ENCODE measurements around the gene PPP1R15B.

The PPP1R15B gene

DNA sequence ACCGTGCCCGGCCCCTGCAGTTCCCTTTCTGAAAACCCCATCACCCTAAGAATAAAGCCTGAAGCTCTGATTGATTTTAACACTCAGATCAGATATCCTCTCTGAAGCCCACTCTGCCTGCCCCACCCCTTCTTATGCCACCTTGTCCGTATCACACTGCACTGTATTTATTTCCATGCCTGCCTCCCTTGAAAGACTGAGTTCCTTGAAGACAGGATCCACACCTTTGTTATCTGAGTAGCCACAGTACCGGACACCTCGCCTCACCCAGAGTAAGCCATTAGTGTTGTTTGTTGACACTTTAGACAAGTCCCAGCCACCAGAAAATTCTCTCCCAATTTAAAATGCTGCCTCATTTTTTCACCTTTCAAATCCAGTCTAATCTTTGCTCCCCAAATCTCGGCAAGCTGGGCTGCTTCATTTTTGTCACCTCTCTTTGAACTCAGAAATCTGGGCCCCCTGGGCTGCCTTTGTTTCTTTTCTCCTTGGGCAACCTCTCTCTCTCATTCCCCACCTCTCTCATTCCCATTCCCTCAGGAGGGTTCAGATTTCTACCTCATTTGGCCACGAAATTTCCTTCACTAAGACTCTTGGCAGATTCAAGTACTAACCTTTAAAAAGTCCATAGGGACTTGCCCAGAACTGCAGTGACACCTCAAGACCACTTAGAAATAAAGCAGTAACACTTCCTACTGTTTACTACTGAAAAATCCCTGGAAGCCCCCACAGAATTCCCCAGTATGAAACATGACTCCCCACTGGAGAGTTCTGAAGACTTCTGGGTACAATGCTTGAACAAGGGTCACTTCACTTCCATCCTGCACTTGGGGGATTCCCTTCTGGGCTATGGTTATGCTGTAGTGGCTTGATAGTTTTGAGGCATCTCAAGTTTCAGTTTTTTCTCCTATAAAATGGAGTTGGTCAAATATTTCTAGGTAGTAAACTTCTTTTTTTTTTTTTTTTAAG, 8.7 kb upstream of the PPP1R15B start:
- no peak for DNase-seq

DNA sequence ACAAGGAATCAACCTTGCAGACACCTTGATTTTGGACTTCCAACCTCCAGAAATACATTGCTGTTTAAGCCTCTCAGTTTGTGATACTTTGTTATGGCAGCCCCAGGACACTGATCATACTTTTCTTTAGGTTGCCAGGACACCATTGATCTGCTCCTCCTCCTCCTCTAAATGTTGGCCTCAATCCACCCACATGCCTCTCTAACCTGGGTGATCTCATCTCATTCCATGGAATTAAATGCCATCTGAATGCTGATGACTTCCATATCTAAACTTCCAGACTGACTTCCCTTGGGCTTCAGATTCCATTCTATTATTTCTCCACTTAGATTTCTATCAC, 7.4 kb upstream of the PPP1R15B start:
- DNase-seq: no peak

DNA sequence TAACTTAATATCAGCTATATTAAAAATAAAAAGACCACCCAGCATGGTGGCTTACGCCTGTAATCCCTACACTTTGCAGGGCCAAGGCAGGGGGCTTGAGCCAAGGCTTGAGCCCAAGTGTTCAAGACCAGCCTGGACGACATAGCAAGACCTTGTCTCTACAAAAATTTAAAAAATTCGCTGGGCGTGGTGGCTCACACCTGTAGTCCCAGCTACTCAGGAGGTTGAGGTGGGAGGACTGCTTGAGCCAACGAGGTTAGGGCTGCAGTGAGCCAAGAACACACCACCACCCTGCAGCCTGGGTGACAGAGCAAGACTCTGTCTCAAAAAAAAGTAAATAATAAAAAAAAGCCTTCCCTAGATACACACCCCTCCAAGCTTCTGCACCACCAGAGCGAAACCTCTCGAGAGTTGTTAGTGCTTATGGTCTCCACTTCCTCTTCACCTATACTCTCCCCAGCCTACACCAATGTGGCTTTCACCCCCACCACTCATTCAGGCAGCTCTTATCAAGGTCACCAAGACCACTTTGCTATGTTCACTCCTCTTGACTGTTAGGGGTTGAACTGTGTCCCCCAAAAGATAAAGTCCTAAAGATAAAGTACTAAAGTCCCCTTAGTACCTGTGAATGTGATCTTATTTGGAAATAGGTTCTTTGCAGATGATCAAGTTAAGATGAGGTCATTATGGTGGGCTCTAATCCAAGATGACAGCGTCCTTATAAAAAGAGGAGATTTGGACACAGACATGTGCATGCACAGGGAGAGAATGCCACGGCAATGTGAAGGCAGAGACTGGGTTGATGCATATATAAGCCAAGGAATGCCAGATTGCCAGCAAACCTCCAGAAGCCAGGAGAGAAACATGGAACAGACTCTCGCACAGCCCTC, 6.8 kb upstream of the PPP1R15B start:
- DNase-seq: no peak

DNA sequence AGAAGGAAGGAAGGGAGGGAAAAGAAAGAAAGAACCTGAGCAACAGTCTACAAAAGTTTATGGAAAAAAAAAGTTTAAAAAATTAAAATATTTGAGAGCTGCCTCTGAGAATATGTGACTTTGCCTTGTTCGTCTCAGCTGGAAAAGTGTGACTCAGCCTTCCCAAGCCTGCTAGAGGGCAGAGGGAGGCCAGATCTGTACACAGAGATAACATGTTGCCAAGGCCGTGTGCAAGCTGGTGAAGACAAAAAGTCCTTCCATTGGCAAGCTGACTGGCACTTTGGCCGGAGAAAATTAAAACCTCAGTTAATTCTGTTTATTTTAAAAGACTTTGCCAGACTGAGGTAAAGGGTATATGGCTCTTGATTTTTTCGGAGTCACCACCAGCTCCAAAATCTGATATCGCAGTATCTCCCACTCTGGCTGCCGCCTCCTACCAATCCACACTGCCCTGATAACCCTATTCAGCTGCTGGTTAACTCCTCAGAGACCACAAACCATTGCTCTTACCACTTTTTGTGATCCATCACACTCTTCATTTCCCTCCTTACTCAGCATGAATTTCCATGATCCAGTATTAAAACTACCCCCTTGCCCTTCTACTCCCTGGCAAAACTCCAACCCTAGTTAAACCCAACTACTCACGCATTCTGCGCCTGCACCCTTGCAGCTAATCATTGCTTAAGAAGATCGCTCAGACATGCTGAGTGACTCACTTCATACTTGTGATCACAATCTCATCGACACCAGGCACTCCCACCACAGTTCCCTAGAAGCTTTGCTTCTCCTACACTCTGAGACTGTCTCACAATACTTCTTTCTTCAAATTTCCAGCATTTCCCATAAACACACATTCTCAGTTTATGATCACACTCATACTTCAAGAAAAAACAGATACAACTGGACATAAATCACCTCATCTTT, 5.7 kb upstream of the PPP1R15B start:
- no peak for DNase-seq

DNA sequence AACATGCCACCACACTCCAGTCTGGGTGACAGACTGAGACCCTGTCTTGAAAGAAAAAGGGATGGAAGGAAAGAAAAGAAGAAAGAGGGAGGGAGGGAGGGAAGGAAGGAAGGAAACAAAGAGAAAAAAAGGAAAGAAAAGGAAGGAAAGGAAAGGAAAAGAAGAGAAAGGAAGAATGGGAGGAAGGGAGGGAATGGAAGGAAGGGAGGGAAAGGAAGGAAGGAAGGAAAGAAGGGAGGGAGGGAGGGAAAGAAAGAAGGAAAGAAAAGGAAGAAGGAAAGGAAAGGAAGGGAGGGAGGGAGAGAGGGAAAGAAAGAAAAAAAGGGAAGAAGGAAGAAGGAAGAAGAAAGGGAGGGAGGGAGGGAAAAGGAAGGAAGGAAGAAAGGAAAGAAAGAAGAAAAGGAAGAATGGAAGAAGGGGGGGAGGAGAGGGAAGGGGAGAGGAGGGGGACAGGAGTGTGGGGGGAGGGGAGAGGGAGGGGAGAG, 5.0 kb upstream of the PPP1R15B start:
- DNase-seq: no peak

DNA sequence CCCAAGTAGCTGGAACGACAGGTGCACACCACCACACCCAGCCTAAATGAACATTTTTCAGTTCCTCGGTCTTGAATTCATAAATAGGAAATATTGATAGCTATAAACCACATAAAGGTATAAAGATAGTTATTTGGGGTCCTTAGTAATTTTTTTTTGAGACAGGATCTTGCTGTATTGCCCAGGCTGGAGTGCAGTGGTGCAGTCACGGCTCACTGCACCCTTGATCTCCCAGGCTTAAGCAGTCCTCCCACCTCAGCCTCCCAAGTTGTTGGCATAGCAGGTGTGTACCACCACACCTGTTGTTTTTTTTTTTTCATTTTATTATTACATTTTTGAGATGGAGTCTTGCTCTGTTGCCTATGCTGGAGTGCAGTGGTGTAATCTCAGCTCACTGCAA, 3.7 kb upstream of the PPP1R15B start:
- no peak for DNase-seq

DNA sequence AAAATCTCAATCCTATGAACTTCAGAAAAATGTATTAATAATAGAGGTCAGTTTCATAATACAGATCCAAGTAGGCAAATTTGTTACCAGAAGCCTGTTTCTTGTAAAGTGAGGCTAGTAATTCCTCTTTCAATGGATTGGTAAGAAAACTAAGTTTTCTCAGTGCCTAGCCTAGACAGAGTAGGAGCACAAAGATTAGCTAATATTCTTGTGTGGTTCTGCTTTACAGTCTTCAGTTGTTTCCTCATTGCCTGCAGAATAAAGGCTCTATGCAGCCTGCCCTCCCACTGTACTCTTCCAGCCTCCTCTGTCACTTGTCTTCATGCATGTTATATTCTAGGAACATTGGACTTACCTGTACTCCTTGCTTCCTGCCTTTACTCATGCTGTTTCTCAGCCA, 2.4 kb upstream of the PPP1R15B start:
- DNase-seq: no peak

DNA sequence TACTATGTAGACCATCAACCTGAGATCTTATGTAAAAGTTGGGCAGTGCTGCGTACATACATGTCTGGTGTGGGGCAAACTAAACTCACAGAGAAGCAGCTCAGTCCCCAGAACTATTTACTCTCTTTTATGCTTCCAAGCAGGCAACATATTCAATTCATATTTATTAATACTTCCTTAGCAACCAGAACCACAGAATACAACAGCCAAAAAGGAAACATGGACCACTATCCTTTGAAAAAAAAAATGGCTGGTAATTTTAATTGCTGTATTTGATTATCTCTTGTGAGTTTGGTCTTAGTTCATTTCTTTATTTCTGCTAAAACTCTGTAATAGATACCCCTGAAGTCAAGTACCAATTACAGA, 1.5 kb upstream of the PPP1R15B start:
- no peak for DNase-seq

DNA sequence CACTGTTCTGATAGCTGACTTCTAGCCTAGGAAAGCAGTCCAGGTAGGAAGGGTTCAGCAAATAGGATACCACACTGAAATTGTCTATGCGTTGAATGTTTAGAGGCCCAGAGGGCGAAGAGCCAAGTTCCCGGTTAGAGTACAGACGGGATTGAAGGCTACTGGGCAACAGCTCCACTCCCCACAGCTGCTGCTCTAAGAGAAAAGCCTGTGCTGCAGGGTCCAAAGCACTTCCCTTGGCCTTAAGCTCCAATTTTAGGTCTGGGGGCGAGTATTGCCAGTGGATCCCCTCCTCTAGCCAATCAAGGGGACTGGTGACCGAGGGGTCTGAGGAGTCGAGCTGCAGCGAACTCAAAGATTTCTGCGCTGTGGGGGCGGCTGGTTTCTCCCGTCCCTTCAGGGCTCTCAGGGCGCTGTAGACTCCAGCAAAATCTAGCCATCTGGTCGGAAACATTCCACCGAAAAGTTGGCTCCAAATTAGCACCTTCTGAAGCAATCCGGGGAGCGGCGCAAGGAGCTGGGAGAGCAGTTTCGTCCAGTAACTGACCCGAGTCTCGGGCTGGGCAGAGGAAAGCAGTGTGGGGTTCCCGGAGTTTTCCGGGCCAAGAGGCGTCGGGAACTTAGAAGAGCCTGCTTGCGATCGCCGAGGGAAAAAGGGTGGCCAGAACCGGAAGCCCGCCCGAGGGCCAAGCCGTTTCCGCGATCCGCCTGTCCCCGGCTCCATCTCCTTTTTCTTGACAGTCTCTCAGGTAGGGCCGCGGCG, 748 bp downstream of the PPP1R15B start:
- DNase-seq: peak; percentile 50

DNA sequence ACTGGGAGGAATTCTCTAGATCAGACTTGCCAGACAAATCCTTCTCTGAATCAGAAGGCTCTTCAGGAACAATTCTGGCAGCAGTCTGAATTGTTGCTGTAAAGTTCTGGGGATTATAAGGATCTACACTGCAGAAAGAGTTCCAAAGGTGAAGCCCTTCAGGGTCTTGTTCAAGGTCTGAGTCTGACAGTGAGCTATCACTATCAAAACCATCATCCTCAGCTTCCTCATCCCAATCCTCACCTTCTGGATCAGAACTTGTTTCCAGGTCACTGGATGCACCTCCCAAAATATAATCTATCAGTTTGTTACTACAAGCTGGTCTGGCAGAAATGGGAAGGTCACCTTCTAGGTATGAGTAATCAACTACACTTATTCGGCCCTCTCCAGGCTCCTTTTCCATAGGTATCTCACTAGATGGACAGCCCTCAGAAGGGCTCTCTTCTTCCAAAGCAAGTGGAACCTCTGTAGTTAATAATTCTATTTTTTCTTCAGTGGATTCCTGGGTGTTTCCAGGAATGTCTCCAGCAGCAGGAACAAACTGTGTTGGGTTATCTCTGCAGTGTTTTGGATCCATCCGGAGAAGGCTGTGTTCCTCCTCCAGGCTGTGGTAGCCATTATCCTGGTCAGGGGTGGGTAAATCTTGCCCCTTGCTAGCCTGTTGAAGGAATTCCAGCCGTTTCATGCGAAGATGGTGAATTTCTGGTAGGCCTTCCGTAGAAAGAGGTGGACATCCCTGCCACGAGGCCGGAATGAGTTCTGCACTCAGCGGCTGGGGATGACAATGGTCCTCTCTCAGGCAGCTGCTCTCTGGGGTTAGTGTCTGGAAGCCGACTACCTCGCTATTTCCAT, 1.6 kb downstream of the PPP1R15B start:
- no peak for DNase-seq

DNA sequence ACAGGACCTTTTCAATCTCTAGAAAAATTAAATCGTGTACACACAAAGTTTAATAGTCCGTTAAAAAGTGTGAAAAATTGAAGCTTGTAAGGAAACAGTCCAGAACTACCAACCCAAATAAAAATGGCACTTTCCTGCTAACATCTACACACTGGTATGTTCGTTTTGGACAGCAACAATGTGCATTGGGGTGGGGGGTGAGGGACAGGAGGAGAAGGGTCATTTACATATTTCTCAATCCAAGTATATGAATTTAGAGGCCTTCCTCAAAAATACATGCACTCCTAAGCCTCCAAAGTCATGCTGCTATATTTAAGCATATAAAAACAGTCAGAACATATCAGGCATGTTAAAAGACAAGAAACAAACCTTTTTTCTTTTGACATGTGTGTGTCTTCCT, 2.5 kb downstream of the PPP1R15B start:
- no peak for DNase-seq

DNA sequence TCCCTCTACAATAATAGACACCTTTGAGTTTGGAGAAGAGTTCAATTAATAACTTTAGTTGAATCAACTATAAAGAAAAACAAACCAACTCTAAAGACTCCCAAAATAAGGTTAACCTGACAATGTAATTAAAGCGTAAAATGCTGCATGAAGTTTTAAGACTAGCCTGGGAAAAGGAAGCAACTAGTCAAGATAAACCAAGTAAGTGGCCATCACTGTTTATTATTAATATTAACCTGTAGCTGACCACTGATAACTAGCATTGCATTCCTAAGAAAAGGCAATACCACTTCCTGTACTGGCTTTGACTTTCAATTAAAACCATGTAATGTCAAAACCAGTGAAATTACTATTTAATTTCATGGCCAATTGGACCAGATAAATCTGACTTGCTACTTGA, 3.0 kb downstream of the PPP1R15B start:
- DNase-seq: no peak

DNA sequence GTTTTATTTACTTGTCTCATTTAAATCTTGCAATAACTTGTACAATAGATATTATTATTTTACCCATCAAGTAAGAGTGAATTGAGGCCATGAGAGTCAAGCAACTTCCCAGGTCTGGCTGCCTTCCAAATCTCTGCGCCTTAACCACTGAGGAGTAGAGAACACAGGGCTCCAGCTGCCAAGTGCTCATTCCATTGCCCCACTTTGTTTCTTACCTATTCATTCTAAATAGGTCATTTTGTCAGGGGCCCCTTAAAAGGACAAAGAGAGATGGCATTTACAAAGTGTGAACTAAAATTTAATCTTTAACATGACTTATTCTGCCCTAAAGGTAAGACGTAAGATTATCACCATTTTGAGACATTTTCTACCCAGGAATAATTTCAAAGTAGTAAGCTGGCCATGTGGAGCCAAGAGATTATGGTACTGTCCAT, 3.5 kb downstream of the PPP1R15B start:
- peak; percentile 58 for DNase-seq

DNA sequence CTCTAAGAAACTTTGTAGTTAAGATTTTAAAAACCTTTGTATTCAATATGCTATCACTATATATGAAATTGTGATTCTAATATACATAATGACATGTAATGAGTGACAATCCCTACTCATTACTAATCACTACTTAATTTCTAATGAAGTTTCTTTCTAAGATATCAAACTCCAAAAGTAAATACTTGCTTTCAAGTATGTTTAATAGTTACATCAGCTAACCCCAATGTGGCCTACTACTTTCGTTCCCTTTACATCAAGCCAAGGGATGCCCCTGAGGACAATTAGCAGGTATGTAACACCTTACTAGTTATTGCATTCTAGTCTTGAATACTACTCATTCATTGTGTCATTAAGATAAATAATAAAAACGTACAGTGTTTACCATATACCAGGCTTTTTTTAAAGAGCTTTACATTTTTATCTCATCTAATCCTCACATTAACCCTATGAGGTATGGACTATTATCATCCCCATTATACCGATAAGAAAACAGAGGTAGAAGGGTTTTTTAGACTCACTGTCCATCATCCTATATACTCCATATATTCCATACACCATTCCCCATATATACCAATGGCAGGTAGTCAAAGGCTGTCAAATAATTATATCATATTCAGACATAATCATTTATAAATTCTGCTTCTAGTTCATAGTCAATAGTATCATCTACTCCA, 4.2 kb downstream of the PPP1R15B start:
- DNase-seq: no peak

DNA sequence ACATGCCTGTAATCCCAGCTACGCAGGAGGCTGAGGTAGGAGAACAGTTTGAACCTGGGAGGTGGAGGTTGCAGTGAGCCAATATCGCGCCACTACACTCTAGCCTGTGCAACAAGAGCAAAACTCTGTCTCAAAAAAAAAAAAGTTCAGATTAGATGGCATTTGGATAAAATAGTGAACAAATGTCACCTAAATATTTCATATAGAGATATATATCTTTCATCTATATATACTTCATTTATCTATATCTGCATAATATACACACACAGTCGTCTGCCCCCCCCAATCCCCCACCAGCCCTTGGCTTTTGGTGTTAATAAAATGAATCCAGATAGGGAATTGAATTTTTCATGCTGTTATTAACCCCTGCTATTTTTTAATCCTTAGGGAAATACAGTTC, 5.0 kb downstream of the PPP1R15B start:
- no peak for DNase-seq

DNA sequence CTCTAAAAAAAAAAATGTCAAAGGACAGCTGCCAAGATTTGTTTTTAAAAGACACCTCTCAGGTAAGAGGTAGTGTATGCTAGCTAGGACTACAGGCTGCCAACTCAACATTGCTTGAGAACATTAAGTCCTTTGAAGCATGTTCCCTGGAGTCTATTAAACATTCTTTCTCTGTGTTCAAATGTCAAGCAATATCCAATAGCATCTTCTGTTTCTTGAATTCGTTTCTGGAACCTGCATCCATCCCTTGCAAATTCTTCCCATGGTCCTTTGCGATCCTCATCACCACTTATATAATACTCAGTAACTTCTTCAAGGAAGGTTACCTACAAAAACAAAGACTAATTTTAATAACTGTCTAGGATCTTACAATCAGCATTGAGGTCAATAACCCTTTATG, 5.6 kb downstream of the PPP1R15B start:
- no peak for DNase-seq

DNA sequence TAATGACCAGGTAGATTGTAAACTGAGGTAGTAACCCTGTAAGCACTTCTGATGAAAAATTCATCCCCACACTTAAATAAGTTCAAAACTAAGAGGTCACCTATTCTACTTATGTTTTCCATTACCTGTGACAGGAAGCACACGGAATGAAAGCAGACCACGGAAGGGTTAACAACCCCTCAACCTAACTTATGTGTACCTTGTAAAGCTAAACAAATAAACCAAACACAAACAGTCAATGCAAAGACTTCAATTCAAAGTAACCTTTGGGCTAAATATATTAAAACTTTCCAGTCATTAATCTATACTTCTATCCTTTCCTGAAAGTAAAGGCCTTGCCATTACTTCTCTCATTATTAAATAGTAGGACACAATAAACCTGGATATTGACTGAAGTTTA, 7.0 kb downstream of the PPP1R15B start:
- no peak for DNase-seq

DNA sequence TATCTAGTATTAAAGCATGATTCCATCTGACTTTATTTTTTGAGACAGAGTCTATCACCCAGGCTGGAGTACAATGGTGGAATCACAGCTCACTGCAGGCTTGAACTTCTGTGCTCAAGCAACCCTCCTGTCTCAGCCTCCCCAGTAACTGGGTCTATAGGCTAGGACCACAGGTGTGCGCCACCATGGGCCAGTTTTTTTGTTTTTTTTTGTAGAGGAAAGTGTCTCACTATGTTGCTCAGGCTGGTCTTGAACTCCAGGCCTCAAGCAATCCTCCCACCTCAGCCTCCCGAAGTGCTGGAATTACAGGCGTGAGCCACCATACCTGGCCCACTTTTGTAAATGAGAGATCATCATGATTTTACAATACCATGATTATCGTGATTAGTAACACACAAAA, 9.2 kb downstream of the PPP1R15B start:
- no peak for DNase-seq

DNA sequence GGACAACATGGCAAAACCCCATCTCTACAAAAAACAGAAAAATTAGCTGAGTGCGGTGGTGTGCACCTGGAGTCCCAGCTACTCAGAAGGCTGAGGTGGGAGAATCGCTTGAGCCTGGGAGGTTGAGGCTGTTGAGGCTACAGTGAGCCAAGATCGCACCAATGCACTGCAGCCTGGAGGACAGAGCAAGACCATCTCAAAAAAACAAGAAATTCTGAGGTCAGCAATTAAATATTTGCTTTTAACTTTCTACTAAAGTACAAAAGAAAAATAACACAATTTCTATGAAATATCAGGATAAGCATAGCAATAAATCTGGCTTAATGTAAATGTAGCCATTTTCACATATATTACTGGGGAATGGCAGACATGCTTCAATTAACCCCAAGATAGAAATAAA, 9.9 kb downstream of the PPP1R15B start:
- no peak for DNase-seq

DNA sequence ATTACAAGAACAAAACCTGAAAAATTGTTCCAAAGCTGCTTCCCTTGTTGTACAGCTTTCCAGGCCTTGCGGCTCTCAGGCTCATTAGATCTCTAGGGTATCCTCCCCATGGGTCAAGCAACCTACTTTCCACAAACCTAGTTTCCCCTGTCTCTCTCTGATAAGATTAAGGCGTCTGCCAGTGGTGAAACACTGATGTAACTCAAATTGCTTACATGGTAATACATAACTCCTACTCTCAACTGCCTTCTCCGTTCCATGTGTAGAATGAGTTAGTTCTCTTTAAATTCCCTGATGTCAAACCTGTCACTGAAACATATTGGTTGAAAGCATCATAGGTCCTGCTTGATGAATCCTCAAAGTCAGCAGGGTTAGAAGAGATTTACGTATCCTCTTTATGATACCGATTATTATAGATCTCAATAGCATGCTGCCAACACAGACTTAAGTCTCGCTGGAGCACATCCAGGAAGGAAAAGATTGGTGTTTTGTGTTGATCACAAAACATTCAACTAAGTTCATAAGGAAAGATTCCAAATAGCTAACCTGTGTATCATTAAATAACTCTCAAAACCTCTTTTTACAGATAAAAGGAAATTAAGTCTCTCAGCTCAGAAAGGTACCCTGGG, 10.6 kb downstream of the PPP1R15B start:
- DNase-seq: no peak

Data from CD4-positive, alpha-beta T cell treated with Interleukin-6 for 4 hours (primary cell).